ENCODE results near the gene FHOD3.

Gene FHOD3

GRCh38 chr18:36516258-36516657, 218.7 kb downstream of the FHOD3 start:
- no peak for DNase-seq (ENCODE audit: low read depth, low spot score)

- no peak for DNase-seq (ENCODE audit: low read depth, low spot score)
These were observed 219.2 kb downstream of the FHOD3 start for GRCh38 chr18:36516726-36517125.

DNA sequence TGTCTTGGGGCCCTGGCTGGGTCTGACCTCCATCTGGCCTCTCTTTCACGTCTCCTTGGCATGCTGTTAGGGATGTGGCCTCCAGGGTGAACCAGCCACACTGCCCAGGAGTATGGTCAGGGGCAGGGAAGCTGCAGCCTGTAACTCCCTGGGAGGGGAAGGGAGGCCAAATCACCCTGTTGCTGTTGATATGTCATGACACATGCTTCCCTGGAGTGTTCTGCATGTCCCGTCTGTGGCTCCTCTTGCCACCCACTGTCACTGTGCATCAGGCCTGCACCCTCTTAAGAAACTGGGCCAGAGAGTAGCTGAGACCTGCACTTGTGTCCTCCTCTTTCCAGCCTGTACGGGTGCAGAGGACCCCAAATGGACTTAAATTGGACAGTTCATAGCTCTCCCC, 221.3 kb downstream of the FHOD3 start:
- no peak for DNase-seq (ENCODE audit: low read depth, low spot score)

- DNase-seq (ENCODE audit: low read depth, low spot score): no peak
These were observed 221.8 kb downstream of the FHOD3 start for GRCh38 chr18:36519358-36519757.

DNA sequence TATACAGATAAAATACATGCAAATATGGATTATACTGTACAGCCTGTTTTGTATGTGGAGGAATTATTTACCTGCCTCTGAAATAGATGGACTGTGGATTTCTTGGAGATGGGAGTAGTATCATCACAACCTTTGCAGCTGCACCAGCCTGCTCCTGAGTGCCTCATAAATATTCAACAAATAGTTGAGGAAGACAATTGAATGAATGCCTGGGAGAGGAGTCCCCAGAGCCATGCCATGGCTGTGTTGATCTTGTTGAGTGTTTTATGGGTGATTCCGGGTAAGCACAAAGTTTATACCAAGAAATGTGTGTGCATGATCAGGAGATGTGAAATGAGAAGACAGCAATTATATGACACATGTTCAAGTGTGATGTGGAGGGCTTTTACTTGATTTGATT, 225.0 kb downstream of the FHOD3 start:
- DNase-seq (ENCODE audit: low read depth, low spot score): no peak

DNA sequence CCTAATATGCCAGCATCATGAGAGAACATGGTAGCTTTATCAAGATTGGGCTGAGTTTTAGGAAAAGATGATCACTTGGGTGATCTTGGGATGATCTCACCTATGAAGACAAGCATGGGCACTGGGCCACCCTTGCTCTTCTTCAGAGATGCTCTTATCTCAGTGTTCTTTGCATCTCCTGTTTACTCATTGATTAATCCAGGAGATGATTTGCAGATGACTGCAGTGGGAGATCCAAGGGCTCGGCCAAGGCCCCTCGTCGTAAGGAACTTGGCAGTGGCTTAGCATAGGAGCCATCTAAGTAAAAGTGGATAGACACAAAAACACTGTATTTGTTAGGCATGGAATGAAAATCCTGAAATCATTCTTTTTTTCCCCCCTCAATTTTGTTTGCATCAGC, 228.4 kb downstream of the FHOD3 start:
- no peak for DNase-seq (ENCODE audit: low read depth, low spot score)

- no peak for DNase-seq (ENCODE audit: low read depth, low spot score)
These were observed 229.1 kb downstream of the FHOD3 start for GRCh38 chr18:36526611-36527010.

GRCh38 chr18:36527051-36527450, 229.5 kb downstream of the FHOD3 start:
- no peak for DNase-seq (ENCODE audit: low read depth, low spot score)

- no peak for DNase-seq (ENCODE audit: low read depth, low spot score)
These were observed 230.4 kb downstream of the FHOD3 start for GRCh38 chr18:36527740-36528455.

DNA sequence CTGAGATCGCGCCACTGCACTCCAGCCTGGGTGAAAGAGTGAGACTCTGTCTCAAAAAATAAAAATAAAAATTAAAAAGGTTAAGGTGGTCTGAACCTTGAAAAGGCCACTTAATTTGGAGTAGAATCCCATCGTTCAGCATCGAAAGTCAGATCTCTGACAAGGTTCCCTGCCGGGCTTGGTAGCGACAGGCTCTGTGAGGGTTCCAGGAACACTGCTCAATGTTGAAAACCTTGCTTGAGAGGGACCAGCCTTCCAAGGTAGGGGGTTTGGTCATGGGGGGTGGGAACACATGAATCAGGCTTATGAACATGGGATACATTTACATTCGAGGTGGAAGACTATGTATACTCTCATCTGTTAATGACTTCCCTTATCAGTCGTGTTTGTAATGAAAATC, 232.2 kb downstream of the FHOD3 start:
- no peak for DNase-seq (ENCODE audit: low read depth, low spot score)

DNA sequence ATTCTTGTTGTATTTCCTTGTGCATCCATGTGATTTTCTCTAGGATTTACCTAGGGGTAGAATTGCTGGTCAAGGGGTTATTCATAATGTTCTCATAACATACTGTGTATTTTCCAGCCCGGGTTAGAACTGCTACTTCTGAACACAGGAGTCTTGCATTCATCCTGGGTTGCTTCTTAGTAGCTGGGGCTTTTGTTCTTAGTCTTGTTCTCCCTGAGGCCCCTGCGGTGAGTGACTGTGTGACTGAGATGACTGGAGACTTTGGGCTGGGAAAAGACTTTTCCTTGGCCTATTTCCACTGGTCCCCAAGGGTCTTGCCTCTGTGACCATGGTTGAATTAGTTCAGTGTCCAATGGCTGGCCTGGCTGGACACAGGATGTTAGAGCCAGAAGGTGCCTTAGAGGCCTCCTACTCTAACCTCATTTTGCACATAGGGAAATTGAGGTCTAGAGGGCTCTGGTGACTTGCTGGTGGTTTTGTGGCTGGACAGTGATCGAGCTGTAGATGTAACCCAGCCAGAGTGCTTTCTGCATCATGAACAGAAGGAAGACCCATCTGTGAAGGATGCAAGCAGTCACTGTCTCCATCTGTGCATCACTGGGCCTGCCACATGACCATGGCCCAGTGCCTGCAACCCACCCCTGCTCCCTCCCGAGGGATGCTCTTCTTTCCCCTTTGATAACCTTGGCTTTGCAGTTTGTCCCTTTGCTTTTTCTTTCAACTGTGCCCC, 233.3 kb downstream of the FHOD3 start:
- no peak for DNase-seq (ENCODE audit: low read depth, low spot score)

DNA sequence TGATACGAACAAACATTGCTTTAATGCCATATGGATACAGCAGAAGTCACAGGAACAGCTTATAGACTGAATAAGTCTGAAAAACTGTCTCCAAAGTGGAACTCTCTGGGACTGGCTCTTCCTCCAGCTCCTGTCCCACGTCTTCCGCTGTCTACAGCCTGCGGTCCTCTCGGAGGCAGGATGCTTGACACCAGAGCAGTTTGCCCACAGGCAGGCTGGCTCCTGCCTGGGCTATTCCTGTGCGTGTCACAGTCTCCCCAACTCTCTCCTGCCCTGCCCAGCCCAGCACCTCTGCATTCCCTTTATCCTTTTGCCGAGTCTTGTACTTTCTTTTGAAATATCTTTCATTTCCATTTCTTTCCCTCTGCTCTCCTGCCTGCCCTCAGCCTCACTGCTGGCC, 234.1 kb downstream of the FHOD3 start:
- DNase-seq (ENCODE audit: low read depth, low spot score): no peak

DNA sequence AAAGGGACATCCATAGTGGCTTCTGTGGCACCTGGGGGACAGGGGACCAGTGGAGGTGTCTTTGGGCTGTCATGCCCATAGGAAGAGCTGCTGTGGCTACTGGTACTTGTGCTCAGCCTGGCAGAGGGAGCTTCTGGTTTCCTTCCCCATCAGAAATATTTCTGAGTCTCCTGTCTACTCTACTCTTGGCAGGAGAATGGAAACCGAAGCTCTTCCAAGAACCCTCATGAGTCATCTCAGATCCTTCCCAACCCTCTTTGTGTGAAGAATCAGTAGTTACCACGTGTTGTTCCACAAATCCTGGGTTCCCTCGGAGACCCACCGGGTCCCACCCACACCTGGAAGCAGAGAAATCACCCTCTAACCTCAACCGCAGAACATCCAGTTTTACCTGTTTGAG, 234.9 kb downstream of the FHOD3 start:
- no peak for DNase-seq (ENCODE audit: low read depth, low spot score)

DNA sequence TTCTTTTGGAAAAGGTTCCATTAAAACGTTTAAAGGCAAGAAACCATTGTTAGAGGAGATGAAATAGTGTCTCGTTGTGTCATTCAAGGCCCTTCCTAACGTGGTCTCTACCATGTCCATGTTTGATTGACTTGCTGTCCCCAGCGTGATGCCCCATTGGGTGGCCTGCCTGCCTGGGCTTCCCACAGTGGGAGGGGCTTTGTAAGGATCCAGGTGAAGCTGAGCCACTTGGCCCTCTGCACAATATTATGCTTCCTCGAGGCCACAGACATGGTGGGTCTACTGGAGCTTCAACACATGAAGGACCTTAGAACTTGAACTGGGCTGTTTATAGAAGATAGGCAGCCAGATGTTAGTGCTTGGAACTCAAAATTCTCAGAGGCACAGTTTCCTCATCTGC, 235.3 kb downstream of the FHOD3 start:
- DNase-seq (ENCODE audit: low read depth, low spot score): no peak

GRCh38 chr18:36533446-36534153, 236.1 kb downstream of the FHOD3 start:
- DNase-seq (ENCODE audit: low read depth, low spot score): no peak

- no peak for DNase-seq (ENCODE audit: low read depth, low spot score)
These were observed 236.7 kb downstream of the FHOD3 start for GRCh38 chr18:36534154-36534688.

DNA sequence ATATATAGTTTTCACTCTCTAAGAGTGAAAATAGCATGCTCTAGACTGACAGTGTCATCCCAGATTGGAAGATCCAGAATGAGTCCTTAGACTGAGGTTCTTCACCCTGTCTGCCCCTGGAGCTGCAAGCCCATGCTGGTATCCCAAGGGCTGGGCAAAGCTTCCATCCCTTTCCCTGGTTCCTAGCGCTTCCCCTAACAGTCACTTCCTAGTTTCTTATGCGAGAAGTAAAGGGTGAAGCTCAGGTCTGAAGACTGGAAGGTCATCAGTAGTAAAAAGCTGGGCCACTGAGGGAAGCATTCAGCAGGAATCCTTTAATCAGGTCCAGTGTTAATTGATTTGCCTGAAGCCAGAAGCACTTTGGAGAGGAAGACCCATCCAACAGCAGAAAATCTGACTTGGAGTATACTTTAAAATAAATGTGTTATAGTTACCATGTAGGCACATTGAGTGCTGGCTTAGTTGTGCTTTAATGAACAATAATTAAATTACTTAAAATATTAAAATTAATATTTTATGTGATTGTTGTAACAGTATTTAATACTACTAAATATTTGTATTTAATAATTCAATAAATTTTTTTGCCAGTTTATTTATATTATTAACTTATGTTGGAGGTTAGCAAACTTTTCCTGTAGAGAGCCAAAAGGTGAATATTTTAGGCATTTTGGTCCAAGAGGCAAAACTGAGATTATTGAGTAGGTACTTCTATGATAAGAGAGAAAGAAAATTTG, 237.9 kb downstream of the FHOD3 start:
- DNase-seq (ENCODE audit: low read depth, low spot score): no peak

- no peak for DNase-seq (ENCODE audit: low read depth, low spot score)
These were observed 238.9 kb downstream of the FHOD3 start for GRCh38 chr18:36536426-36536825.

DNA sequence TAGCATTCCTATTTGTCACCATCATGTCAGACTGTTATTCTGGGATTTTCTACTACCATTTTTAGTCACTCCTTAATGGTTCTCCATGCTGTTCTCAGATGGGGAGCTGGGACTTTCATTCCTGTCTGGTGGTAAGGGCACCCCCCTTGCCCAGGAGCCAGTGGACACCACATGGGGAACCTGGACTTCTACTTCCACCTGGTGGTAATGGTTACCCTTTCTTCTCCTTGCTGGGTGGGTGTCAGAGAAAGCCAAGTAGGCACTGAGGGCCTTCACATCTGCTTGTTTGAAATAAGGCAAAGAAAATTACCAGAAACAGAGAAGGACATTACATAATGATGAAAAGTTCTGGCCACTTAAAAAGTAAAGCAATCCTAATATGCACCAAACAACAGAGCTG, 239.8 kb downstream of the FHOD3 start:
- no peak for DNase-seq (ENCODE audit: low read depth, low spot score)

DNA sequence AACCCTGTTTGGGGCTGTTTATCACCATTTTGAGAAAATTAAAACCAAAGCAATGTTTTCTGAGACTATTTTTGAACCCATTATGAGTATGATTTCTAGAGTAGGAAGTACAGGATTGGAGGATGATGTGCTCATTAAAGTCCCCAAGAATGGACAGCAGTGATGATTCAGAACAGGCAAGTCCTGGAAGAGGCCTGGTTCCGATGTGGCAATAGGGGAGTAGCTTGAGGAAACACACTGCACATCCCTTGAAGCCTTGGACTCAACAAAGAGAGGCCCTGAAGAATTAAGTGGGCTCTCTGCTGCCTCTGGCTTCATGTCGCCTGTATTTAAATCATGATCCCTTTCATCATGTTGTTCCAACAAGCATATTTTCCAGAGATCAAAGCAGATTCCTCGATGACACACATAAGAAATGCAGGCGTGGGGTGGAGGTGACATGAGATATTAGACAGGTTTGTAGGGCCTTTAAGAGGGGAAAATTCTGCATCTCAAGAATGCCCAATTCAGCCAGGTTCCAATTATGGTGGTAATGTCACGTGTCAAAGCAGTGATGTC, 242.2 kb downstream of the FHOD3 start:
- DNase-seq (ENCODE audit: low read depth, low spot score): no peak

DNA sequence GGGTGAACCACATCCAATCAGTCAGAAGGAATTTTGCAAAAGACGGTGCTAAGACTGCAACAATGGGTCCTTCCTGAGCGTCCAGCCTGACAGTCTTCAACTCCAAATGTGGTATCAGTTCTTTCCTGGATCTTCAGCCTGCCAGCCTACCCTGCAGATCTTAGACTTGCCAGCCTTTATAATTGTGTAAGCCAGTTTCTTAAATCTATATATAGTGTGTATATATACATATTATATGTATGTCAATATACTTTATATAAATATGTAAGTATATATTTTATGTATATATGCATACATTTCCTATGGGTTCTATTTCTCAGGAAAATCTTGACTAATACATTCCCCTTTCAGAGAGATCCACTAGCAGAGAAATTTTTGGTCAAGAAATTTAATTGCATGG, 245.5 kb downstream of the FHOD3 start:
- no peak for DNase-seq (ENCODE audit: low read depth, low spot score)

Measured in brain pericyte (primary cell).